NB4 (cell line): ENCODE data around the gene NUDT3.

Experiments used
- MYC ChIP-seq: IDR thresholded peaks from 2 replicates; pipeline ENCODE4 v1.6.1; 2011; ENCODE audit warnings: low read depth, low read length
- POLR2A ChIP-seq: IDR thresholded peaks from 2 replicates; pipeline ENCODE4 v1.6.1; 2011; ENCODE audit warnings: mild to moderate bottlenecking; ENCODE audit not compliant: insufficient read length; ENCODE audit errors: extremely low read depth
- TF ChIP-seq, protein P1 (sequence below): IDR thresholded peaks from one replicate; pipeline ENCODE4 v1.5.1; 2012; ENCODE audit warnings: low read depth, low read length
- TF ChIP-seq, protein P2 (sequence below): IDR thresholded peaks from 2 replicates; pipeline ENCODE4 v1.6.1; 2011; ENCODE audit warnings: low read depth, low read length

DNA sequence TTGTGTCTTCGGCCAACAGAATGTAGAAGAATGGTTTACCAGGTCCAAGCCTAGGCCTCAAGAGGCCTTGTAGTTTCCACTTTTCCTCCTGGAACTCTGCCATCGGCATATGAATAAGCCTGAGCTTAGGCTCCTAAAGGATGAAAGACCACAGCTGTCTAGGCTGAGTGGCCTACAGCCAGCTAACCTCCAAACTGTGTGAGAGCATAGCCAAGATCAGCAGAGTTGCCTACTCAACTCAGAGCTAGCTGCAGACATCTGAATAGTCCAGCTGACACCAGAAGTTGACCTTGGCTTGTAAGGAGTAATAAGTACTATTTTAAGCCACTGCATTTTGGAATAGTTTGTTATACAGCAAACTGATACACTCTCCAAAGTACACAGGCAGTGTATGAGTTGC is 91.1 kb downstream of the NUDT3 start:
- TF ChIP-seq, protein P1, sequence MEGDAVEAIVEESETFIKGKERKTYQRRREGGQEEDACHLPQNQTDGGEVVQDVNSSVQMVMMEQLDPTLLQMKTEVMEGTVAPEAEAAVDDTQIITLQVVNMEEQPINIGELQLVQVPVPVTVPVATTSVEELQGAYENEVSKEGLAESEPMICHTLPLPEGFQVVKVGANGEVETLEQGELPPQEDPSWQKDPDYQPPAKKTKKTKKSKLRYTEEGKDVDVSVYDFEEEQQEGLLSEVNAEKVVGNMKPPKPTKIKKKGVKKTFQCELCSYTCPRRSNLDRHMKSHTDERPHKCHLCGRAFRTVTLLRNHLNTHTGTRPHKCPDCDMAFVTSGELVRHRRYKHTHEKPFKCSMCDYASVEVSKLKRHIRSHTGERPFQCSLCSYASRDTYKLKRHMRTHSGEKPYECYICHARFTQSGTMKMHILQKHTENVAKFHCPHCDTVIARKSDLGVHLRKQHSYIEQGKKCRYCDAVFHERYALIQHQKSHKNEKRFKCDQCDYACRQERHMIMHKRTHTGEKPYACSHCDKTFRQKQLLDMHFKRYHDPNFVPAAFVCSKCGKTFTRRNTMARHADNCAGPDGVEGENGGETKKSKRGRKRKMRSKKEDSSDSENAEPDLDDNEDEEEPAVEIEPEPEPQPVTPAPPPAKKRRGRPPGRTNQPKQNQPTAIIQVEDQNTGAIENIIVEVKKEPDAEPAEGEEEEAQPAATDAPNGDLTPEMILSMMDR: no peak
- TF ChIP-seq, protein P2, sequence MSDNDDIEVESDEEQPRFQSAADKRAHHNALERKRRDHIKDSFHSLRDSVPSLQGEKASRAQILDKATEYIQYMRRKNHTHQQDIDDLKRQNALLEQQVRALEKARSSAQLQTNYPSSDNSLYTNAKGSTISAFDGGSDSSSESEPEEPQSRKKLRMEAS: no peak
- TF ChIP-seq MYC (no peak), POLR2A (no peak)
